Gastroesophageal sphincter (tissue), 4 donors: ENCODE data around the gene SLC46A2. TPM values are rescaled to one million over a fixed set of nuclear protein-coding genes. Genes with fewer than 3 reads are reported as not detected.

Experiments used
- ATAC-seq: fragments of 150-250 bp; one replicate; pipeline ENCODE4 v1.9.1; 2016; ENCODE audit warnings: mild to moderate bottlenecking, moderate library complexity
- H3K27ac ChIP-seq, 4 donors: fragments of 200-600 bp; sonication (generic) in 3 of 4; 1 replicate in 3 of 4; 2 replicates in 1 of 4; pipeline ENCODE4 v1.5.1; 2016 to 2019
- H3K27me3 ChIP-seq: fragments of 200-600 bp; sonication (generic); one replicate; pipeline ENCODE4 v1.5.1; 2019
- H3K36me3 ChIP-seq, 2 donors: fragments of 200-600 bp; sonication (generic); one replicate each; pipeline ENCODE4 v1.5.1; 2019; ENCODE audit warnings: control low read depth in 1 of 2
- H3K4me1 ChIP-seq, 3 donors: fragments of 200-600 bp; sonication (generic); 1 replicate in 2 of 3; 2 replicates in 1 of 3; pipeline ENCODE4 v1.5.1; 2016 to 2019; ENCODE audit warnings: control low read depth in 2 of 3
- H3K4me3 ChIP-seq, 2 donors: fragments of 200-600 bp; sonication (generic); one replicate each; pipeline ENCODE4 v1.5.1; 2019; ENCODE audit warnings: mild to moderate bottlenecking in 1 of 2, moderate library complexity in 1 of 2
- H3K9me3 ChIP-seq, 3 donors: fragments of 200-600 bp; sonication (generic); one replicate each; pipeline ENCODE4 v1.5.1; 2017 to 2019; ENCODE audit warnings: control low read depth in 2 of 3
- EP300 ChIP-seq: sonication (generic); formaldehyde crosslinking; IDR thresholded peaks from one replicate; pipeline ENCODE4 v1.6.1; 2017; ENCODE audit warnings: antibody characterized with exemption, mild to moderate bottlenecking
- POLR2A ChIP-seq, 2 donors: fragments of 450-650 bp; IDR thresholded peaks; one replicate each; pipeline ENCODE4 v1.6.1; 2017; ENCODE audit warnings: antibody characterized with exemption in 2 of 2, mild to moderate bottlenecking in 2 of 2, moderate library complexity in 1 of 2
- POLR2AphosphoS5 ChIP-seq: sonication (generic); formaldehyde crosslinking; IDR thresholded peaks from one replicate; pipeline ENCODE4 v1.6.1; 2017; ENCODE audit warnings: antibody characterized with exemption
- WGBS, 2 donors: methylation state at CpG; one replicate each; pipeline ENCODE4 v1.1.5; 2018; ENCODE audit warnings: low coverage in 1 of 2; 5-methylcytosine and 5-hydroxymethylcytosine counted together
- total RNA-seq, 4 donors: library from RNA; depleted of rRNA; stranded (reverse); fragments of >200 nt; gene quantifications; one replicate each; pipeline ENCODE4 v1.1.0, GENCODE V29; 2016
- TF ChIP-seq, protein P1 (sequence below), 4 experiments: fragments of 200-600 bp in 2 of 4; fragments of 450-650 bp in 2 of 4; sonication (generic) in 1 of 4; IDR thresholded peaks; one replicate each; pipeline ENCODE4 v1.5.1; 2017 to 2019; ENCODE audit warnings: antibody characterized with exemption in 4 of 4, mild to moderate bottlenecking in 2 of 4, moderate library complexity in 2 of 4

Gene SLC46A2
- total RNA-seq, 4 donors from 2014 or later, result 0.27 TPM; not detected in 3

DNA sequence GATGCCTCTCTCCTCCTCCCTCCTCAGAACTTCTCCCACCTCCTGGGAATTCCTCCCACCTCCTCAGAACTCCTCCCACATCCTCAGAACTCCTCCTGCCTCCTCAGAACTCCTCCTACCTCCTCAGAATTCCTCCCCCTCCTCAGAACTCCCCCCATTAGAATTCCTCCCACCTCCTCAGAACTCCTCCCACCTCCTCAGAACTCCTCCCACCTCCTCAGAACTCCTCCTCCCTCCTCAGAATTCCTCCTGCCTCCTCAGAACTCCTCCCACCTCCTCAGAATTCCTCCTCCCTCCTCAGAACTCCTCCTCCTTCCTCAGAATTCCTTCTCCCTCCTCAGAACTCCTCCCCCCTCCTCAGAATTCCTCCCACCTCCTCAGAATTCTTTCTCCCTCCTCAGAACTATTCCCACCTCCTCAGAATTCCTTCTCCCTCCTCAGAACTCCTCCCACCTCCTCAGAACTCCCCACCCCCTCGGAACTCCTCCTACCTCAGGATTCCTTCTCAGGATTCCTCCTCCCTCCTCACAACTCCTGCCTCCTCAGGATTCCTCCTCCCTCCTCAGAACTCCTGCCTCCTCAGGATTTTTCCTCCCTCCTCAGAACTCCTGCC lies 23.9 kb downstream of the SLC46A2 start:
- no peaks in the 10 kb centered on the region for H3K9me3 ChIP-seq
- ATAC-seq, result no peak
- H3K4me1 ChIP-seq, result peaks cover 0 to 4% (median 0%) of the 10 kb centered on the region in 3 donors
- H3K36me3 ChIP-seq, result peaks cover 0 to 52% of the 10 kb centered on the region in 2 donors
- TF ChIP-seq, protein P1, sequence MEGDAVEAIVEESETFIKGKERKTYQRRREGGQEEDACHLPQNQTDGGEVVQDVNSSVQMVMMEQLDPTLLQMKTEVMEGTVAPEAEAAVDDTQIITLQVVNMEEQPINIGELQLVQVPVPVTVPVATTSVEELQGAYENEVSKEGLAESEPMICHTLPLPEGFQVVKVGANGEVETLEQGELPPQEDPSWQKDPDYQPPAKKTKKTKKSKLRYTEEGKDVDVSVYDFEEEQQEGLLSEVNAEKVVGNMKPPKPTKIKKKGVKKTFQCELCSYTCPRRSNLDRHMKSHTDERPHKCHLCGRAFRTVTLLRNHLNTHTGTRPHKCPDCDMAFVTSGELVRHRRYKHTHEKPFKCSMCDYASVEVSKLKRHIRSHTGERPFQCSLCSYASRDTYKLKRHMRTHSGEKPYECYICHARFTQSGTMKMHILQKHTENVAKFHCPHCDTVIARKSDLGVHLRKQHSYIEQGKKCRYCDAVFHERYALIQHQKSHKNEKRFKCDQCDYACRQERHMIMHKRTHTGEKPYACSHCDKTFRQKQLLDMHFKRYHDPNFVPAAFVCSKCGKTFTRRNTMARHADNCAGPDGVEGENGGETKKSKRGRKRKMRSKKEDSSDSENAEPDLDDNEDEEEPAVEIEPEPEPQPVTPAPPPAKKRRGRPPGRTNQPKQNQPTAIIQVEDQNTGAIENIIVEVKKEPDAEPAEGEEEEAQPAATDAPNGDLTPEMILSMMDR (IDR thresholded peaks at IDR 0.05), result no peak
- TF ChIP-seq EP300, result no peak
- TF ChIP-seq POLR2AphosphoS5, result no peak
- TF ChIP-seq POLR2A (IDR thresholded peaks at IDR 0.05), result no peak
- no peak overlapping the region for H3K4me3 ChIP-seq
- WGBS, 2 donors, result 60 to 100% methylated on average over 1 of the region's 1 CpG
- H3K27ac ChIP-seq, result no peak overlapping the region
- no peaks in the 10 kb centered on the region for H3K27me3 ChIP-seq

DNA sequence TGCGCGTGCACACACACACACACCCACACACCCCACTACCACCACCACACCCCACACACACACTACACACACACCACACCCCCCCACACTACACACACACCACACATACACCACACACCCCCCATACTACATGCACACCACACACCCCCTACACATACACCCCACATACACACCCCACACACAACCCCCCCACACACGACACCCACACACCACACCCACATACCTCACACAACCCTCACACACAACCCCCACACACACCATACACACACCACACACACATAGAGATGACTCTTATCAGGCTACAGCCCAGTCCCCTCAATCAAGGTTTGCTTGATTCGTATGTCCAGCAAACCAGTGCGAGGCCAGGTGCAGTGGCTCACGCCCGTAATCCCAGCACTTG lies 25.7 kb downstream of the SLC46A2 start:
- Histone ChIP-seq H3K27me3 (no peaks in the 10 kb centered on the region), H3K27ac (no peak overlapping the region), H3K4me1 (peaks cover 0 to 4% (median 0%) of the 10 kb centered on the region in 3 donors), H3K36me3 (peaks cover 0 to 40% of the 10 kb centered on the region in 2 donors), H3K4me3 (no peak overlapping the region), H3K9me3 (no peaks in the 10 kb centered on the region)
- TF ChIP-seq POLR2A (IDR thresholded peaks at IDR 0.05) (no peak), POLR2AphosphoS5 (no peak), EP300 (no peak)
- TF ChIP-seq, protein P1 (IDR thresholded peaks at IDR 0.05), result no peak
- no peak for ATAC-seq
- 86 to 95% methylated on average over 2 to 4 of the region's 7 CpGs for WGBS, 2 donors

DNA sequence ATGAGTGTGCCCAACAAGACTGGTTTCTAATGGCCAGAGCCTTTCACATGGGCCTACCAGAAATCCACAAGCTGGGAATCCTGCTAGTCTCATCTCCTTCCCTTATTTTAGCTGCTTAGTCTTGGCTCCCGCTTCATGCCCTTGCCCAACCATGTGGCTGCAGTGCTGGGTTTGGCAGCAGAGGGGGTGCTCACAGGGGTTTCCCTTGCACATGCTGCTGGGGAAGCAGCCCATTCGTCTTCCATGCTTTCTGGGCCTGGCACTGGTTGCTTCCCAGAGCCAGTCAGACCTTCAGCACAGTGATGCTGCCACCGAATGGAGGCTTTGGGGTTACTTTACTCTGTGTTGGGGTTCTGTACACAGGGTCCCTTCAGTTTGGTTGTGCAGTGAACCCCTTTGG lies 26.3 kb downstream of the SLC46A2 start:
- TF ChIP-seq POLR2A (IDR thresholded peaks at IDR 0.05), result no peak
- Histone ChIP-seq H3K4me1 (peaks cover 0 to 4% (median 0%) of the 10 kb centered on the region in 3 donors), H3K27ac (no peak overlapping the region), H3K27me3 (no peaks in the 10 kb centered on the region), H3K36me3 (peaks cover 0 to 34% of the 10 kb centered on the region in 2 donors), H3K4me3 (no peak overlapping the region), H3K9me3 (no peaks in the 10 kb centered on the region)
- 100% methylated on average over 2 of the region's 3 CpGs; no CpG with 5 or more reads in 1 of the 2 donors for WGBS, 2 donors
- no peak for ATAC-seq

DNA sequence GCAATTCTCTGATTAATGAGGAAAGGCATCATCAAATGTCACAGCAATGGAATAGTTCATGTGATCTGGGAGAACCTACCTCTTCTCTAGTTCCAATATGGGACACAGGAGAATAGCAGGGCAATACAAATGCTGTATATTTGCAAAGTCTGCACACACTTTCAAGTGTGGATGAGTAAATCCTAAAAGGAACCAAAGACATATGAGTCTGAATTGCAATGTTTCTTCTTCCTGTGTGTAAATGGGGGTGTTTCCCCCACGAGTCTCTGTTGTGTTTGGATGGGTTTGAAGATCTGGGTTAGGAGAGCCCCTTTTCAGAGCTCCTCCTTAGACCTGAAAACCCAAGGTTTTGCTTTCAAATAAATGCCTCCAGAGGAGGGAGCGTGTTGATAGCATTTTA lies 26.9 kb downstream of the SLC46A2 start:
- no peak for TF ChIP-seq POLR2AphosphoS5
- TF ChIP-seq POLR2A (IDR thresholded peaks at IDR 0.05), result no peak
- no peak for TF ChIP-seq EP300
- TF ChIP-seq, protein P1 (IDR thresholded peaks at IDR 0.05), result no peak
- Histone ChIP-seq H3K4me1 (peaks cover 0 to 4% (median 0%) of the 10 kb centered on the region in 3 donors), H3K4me3 (no peak overlapping the region), H3K27ac (no peak overlapping the region), H3K36me3 (peaks cover 0 to 28% of the 10 kb centered on the region in 2 donors), H3K9me3 (no peaks in the 10 kb centered on the region), H3K27me3 (no peaks in the 10 kb centered on the region)
- WGBS, 2 donors, result 57 to 92% methylated on average over 2 of the region's 2 CpGs
- no peak for ATAC-seq

DNA sequence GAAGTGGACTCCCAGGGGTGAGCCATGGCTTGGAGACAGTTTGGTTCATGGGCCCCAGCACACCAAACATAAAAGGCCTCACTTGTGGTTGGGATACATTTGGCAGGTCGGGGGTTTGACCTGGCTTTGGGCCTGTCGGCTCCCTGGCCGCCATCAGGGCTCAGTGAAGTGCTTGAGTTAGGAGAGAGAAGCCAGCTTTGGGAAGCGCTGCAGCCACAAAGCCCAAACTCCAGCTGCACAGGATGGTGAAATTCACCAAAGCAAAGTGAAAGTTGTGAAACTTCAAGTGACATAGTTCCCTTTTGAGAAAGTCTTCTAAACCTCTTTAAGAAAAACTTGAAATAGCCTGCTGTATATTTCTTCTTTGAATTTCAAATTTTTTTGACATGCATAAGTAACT lies 27.5 kb downstream of the SLC46A2 start:
- Histone ChIP-seq H3K27ac (peak overlapping the region in 1 of 4 donors; percentile 34), H3K4me1 (peaks cover 0 to 4% (median 0%) of the 10 kb centered on the region in 3 donors), H3K36me3 (peaks cover 0 to 22% of the 10 kb centered on the region in 2 donors), H3K27me3 (no peaks in the 10 kb centered on the region), H3K9me3 (no peaks in the 10 kb centered on the region), H3K4me3 (no peak overlapping the region)
- TF ChIP-seq, protein P1 (IDR thresholded peaks at IDR 0.05), result no peak
- no peak for TF ChIP-seq POLR2AphosphoS5
- ATAC-seq, result no peak
- WGBS, 2 donors, result 19% methylated on average over 3 of the region's 4 CpGs; no CpG with 5 or more reads in 1 of the 2 donors
